Neural cell (in vitro differentiated cells): ENCODE data around the gene OR2T1. TPM values are rescaled to one million over a fixed set of nuclear protein-coding genes. Genes with fewer than 3 reads are reported as not detected.
"Not testable (repeated sequence)": the region's sequence is repeated elsewhere in the genome, so short reads cannot be mapped to it uniquely, and the experiment has no call there.

ENCODE experiments used
- H2AFZ ChIP-seq: fragments of 200-600, 300-800 bp; sonication (generic), shearing (Covaris generic); 2 replicates; pipeline ENCODE4 v1.6.0; 2014; ENCODE audit warnings: low read depth, mild to moderate bottlenecking, antibody characterized with exemption, low read length, moderate library complexity
- H3F3A ChIP-seq: fragments of 200-600 bp; shearing (Covaris generic); 2 replicates; pipeline ENCODE4 v1.6.1; 2016; ENCODE audit warnings: mild to moderate bottlenecking, moderate library complexity, mixed read lengths, antibody characterized with exemption, low read length; ENCODE audit not compliant: insufficient read depth, poor library complexity, severe bottlenecking
- H3K27ac ChIP-seq: fragments of 200-600, 300-800 bp; sonication (generic), shearing (Covaris generic); 2 replicates; pipeline ENCODE4 v1.5.1; 2014; ENCODE audit warnings: mild to moderate bottlenecking, low read length, moderate library complexity
- H3K27me3 ChIP-seq: fragments of 300-800, 200-600 bp; sonication (generic), shearing (Covaris generic); 2 replicates; pipeline ENCODE4 v1.6.0; 2014; ENCODE audit warnings: mild to moderate bottlenecking, low read depth, low read length, moderate library complexity; ENCODE audit not compliant: insufficient read depth
- H3K36me3 ChIP-seq: fragments of 300-800, 200-600 bp; sonication (generic), shearing (Covaris generic); 2 replicates; pipeline ENCODE4 v1.5.1; 2014; ENCODE audit warnings: mild to moderate bottlenecking, antibody characterized with exemption, low read length, moderate library complexity; ENCODE audit not compliant: insufficient read depth
- H3K4me2 ChIP-seq: fragments of 300-800, 200-600 bp; sonication (generic), shearing (Covaris generic); 2 replicates; pipeline ENCODE4 v1.6.0; 2014; ENCODE audit warnings: mild to moderate bottlenecking, low read length
- H3K4me3 ChIP-seq: fragments of 300-800, 200-600 bp; sonication (generic), shearing (Covaris generic); 2 replicates; pipeline ENCODE4 v1.5.1; 2014; ENCODE audit warnings: mild to moderate bottlenecking, low read length, moderate library complexity
- H3K79me2 ChIP-seq: fragments of 200-600 bp; shearing (Covaris generic); replicated peaks from 2 replicates; pipeline ENCODE4 v1.6.0; 2014; ENCODE audit warnings: mild to moderate bottlenecking, low read length, moderate library complexity; ENCODE audit not compliant: insufficient read depth
- H3K9ac ChIP-seq: fragments of 300-800, 200-600 bp; sonication (generic), shearing (Covaris generic); 2 replicates; pipeline ENCODE4 v1.6.1; 2016; ENCODE audit warnings: mild to moderate bottlenecking, low read length, mixed read lengths
- H3K9me2 ChIP-seq: fragments of 200-600 bp; shearing (Covaris generic); 2 replicates; pipeline ENCODE4 v1.6.1; 2016; ENCODE audit warnings: mild to moderate bottlenecking, low read length, mixed read lengths; ENCODE audit not compliant: insufficient read depth
- H3K9me3 ChIP-seq: fragments of 200-600, 300-800 bp; sonication (generic), shearing (Covaris generic); 2 replicates; pipeline ENCODE4 v1.6.1; 2016; ENCODE audit warnings: mild to moderate bottlenecking, mixed run types, low read length, moderate library complexity, mixed read lengths
- H4K20me1 ChIP-seq: fragments of 200-600 bp; shearing (Covaris generic); 2 replicates; pipeline ENCODE4 v1.6.1; 2016; ENCODE audit warnings: mild to moderate bottlenecking, mixed run types; ENCODE audit not compliant: insufficient read depth
- polyA plus RNA-seq: library from polyadenylated mRNA; depleted of rRNA; stranded (reverse); fragments of >200 nt; gene quantifications from 2 replicates; pipeline ENCODE4 v1.2.3, GENCODE V29; 2014

Gene OR2T1
- polyA plus RNA-seq, 1 donor from 2014 or later = not detected

GRCh38 chr1:248455045-248455444 is 52.2 kb downstream of the OR2T1 start:
- H3K4me2 ChIP-seq, H3K9me2 ChIP-seq, H2AFZ ChIP-seq, H3K79me2 ChIP-seq, H3K36me3 ChIP-seq, H3K9me3 ChIP-seq, H4K20me1 ChIP-seq, H3F3A ChIP-seq, H3K27ac ChIP-seq, H3K27me3 ChIP-seq, H3K4me3 ChIP-seq, H3K9ac ChIP-seq: not testable (repeated sequence)

DNA sequence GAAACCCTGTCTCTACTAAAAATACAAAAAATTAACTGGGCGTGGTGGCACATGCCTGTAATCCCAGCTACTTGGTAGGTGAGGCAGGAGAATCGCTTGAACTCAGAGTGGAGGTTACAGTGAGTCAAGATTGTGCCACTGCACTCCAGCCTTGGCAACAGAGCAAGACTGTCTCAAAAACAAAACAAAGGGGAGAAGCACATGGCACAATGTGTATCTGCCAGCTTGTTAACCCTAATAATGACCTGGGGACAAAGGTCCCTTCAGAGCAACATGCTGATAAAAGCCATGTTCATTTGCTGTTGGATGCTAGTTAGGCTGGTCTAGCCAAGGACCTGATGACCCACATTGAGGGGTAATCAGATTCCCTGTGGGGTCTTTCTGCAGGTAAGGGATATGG is 53.8 kb downstream of the OR2T1 start:
- H4K20me1 ChIP-seq, H3K9ac ChIP-seq, H3K4me3 ChIP-seq, H3K27me3 ChIP-seq, H3K79me2 ChIP-seq, H3K4me2 ChIP-seq, H3K36me3 ChIP-seq, H3K9me3 ChIP-seq, H3K27ac ChIP-seq, H2AFZ ChIP-seq, H3F3A ChIP-seq, H3K9me2 ChIP-seq: not testable (repeated sequence)

Other genes starting within 250 kb of the OR2T1 start
- gene OR2M2, start 228.2 kb upstream of the OR2T1 start, polyA plus RNA-seq = not detected in 2 replicates
- not detected in 2 replicates for gene OR2M3, start 205.8 kb upstream of the OR2T1 start, polyA plus RNA-seq
- not detected in 2 replicates for gene OR2M4, start 171.6 kb upstream of the OR2T1 start, polyA plus RNA-seq
- not detected in 2 replicates for gene OR2T33, start 125.1 kb upstream of the OR2T1 start, polyA plus RNA-seq
- not detected in 2 replicates for gene OR2T12, start 99.6 kb upstream of the OR2T1 start, polyA plus RNA-seq
- gene OR2M7, start 78.5 kb upstream of the OR2T1 start, polyA plus RNA-seq = not detected in 2 replicates
- not detected in 2 replicates for gene OR14C36, start 54.3 kb upstream of the OR2T1 start, polyA plus RNA-seq
- gene OR2T4, start 41.4 kb upstream of the OR2T1 start, polyA plus RNA-seq = not detected in 2 replicates
- not detected in 2 replicates for gene OR2T6, start 27.3 kb upstream of the OR2T1 start, polyA plus RNA-seq
- gene OR2T2, start 42.6 kb downstream of the OR2T1 start, polyA plus RNA-seq = not detected in 2 replicates
- not detected in 2 replicates for gene OR2T3, start 70.3 kb downstream of the OR2T1 start, polyA plus RNA-seq
- not detected in 2 replicates for gene OR2T5, start 85.5 kb downstream of the OR2T1 start, polyA plus RNA-seq
- gene OR2G6, start 105.0 kb downstream of the OR2T1 start, polyA plus RNA-seq = not detected in 2 replicates
- gene OR2T29, start 159.7 kb downstream of the OR2T1 start, polyA plus RNA-seq = not detected in 2 replicates
- gene OR2T34, start 171.7 kb downstream of the OR2T1 start, polyA plus RNA-seq = not detected in 2 replicates
- gene OR2T10, start 194.7 kb downstream of the OR2T1 start, polyA plus RNA-seq = not detected in 2 replicates
- not detected in 2 replicates for gene OR2T11, start 232.0 kb downstream of the OR2T1 start, polyA plus RNA-seq
- not detected in 2 replicates for gene OR2T35, start 242.2 kb downstream of the OR2T1 start, polyA plus RNA-seq